Cardiac muscle cell (in vitro differentiated cells and primary cell): ENCODE results near the gene PPFIBP2. TPM values are rescaled to one million over a fixed set of nuclear protein-coding genes. Genes with fewer than 3 reads are reported as not detected.

Experiments
- DNase-seq, 2 donors: peaks; one replicate each; pipeline versions ENCODE4 v3.0.0 to v3.0.0-alpha.2; 2010 to 2017; ENCODE audit warnings: low read depth in 1 of 2, low spot score in 1 of 2
- H3K27ac ChIP-seq: fragments of 200-600 bp; sonication (generic); 2 replicates; pipeline ENCODE4 v1.5.1; 2016
- H3K27me3 ChIP-seq: fragments of 200-600 bp; sonication (generic); 2 replicates; pipeline ENCODE4 v1.6.0; 2016; ENCODE audit warnings: control low read depth
- H3K36me3 ChIP-seq: fragments of 200-600 bp; sonication (generic); 2 replicates; pipeline ENCODE4 v1.5.1; 2016; ENCODE audit warnings: control low read depth
- H3K4me1 ChIP-seq: fragments of 200-600 bp; sonication (generic); 2 replicates; pipeline ENCODE4 v1.8.1; 2017; ENCODE audit warnings: low read depth, mild to moderate bottlenecking, mixed run types
- H3K4me3 ChIP-seq: fragments of 200-600 bp; sonication (generic); 2 replicates; pipeline ENCODE4 v1.5.1; 2016; ENCODE audit warnings: mild to moderate bottlenecking
- H3K9me3 ChIP-seq: fragments of 200-600 bp; sonication (generic); 2 replicates; pipeline ENCODE4 v1.5.1; 2017; ENCODE audit warnings: low read depth, mild to moderate bottlenecking, control low read depth
- CTCF ChIP-seq: IDR thresholded peaks from 2 replicates; pipeline ENCODE4 v1.5.1; 2012; ENCODE audit warnings: low read depth, mild to moderate bottlenecking, low read length
- polyA plus RNA-seq: library from polyadenylated mRNA; unstranded; fragments of >200 nt; fragmentation: Nextera tagmentation; extraction: Ambion mirVana; gene quantifications from 2 replicates; pipeline ENCODE4 v1.2.1, GENCODE V29; 2016
- total RNA-seq: library from RNA; depleted of rRNA; stranded (reverse); fragments of >200 nt; gene quantifications from 2 replicates; pipeline ENCODE4 v1.2.3, GENCODE V29; 2016

The PPFIBP2 gene
- total and polyA plus RNA-seq, 2 experiments from 2014 or later, result 8.0 to 13.2 TPM

GRCh38 chr11:7486781-7487140, 27.0 kb upstream of the PPFIBP2 start:
- H3K27ac ChIP-seq, result no peak overlapping the region
- no peaks in the 10 kb centered on the region for H3K9me3 ChIP-seq
- DNase-seq, result peak; percentile 10 to 16
- H3K4me3 ChIP-seq, result no peak overlapping the region
- no peak for TF ChIP-seq CTCF
- H3K36me3 ChIP-seq, result no peaks in the 10 kb centered on the region
- peaks cover 9% of the 10 kb centered on the region for H3K4me1 ChIP-seq
- H3K27me3 ChIP-seq, result no peaks in the 10 kb centered on the region

GRCh38 chr11:7487360-7487759, 26.4 kb upstream of the PPFIBP2 start:
- no peak overlapping the region for H3K27ac ChIP-seq
- H3K4me3 ChIP-seq, result no peak overlapping the region
- H3K9me3 ChIP-seq, result no peaks in the 10 kb centered on the region
- H3K36me3 ChIP-seq, result no peaks in the 10 kb centered on the region
- DNase-seq, result no peak
- peaks cover 9% of the 10 kb centered on the region for H3K4me1 ChIP-seq
- TF ChIP-seq CTCF, result no peak
- no peaks in the 10 kb centered on the region for H3K27me3 ChIP-seq

DNA sequence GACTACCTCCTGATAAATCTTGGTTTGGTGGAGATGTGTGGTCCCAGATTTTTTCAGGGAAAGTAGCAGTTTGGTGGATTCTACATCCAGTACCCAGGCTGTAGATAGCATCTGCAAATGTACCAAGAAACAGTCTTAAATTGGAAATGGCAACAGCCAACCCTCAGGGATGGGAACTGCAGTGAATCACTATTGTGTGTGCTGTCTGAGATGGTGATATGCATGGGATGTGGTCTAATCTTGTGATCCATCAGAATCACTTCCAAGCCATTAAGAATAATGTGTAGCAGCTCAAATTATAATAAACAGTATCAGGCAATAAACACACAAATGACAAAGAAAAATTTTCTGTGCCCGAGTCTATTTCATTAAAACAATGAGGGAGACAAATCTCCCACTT, 25.1 kb upstream of the PPFIBP2 start:
- DNase-seq, result no peak
- TF ChIP-seq CTCF, result no peak

GRCh38 chr11:7489376-7489775, 24.4 kb upstream of the PPFIBP2 start:
- Histone ChIP-seq H3K27me3 (no peaks in the 10 kb centered on the region), H3K4me3 (no peak overlapping the region), H3K9me3 (no peaks in the 10 kb centered on the region), H3K36me3 (no peaks in the 10 kb centered on the region), H3K4me1 (peaks cover 9% of the 10 kb centered on the region), H3K27ac (no peak overlapping the region)
- TF ChIP-seq CTCF, result no peak
- no peak for DNase-seq

More for the DNA sequence above, 25.1 kb upstream of the PPFIBP2 start:
- Histone ChIP-seq H3K27me3 (no peaks in the 10 kb centered on the region), H3K36me3 (no peaks in the 10 kb centered on the region), H3K4me3 (no peak overlapping the region), H3K4me1 (peaks cover 9% of the 10 kb centered on the region), H3K27ac (no peak overlapping the region), H3K9me3 (no peaks in the 10 kb centered on the region)

- no peaks in the 10 kb centered on the region for H3K9me3 ChIP-seq
- H3K4me3 ChIP-seq, result no peak overlapping the region
- H3K27me3 ChIP-seq, result no peaks in the 10 kb centered on the region
- no peak for TF ChIP-seq CTCF
- DNase-seq, result peak in 1 of 2 donors; percentile 67
- H3K4me1 ChIP-seq, result peaks cover 5% of the 10 kb centered on the region
- no peak overlapping the region for H3K27ac ChIP-seq
- no peaks in the 10 kb centered on the region for H3K36me3 ChIP-seq
These were observed 23.7 kb upstream of the PPFIBP2 start for GRCh38 chr11:7490054-7490453.

DNA sequence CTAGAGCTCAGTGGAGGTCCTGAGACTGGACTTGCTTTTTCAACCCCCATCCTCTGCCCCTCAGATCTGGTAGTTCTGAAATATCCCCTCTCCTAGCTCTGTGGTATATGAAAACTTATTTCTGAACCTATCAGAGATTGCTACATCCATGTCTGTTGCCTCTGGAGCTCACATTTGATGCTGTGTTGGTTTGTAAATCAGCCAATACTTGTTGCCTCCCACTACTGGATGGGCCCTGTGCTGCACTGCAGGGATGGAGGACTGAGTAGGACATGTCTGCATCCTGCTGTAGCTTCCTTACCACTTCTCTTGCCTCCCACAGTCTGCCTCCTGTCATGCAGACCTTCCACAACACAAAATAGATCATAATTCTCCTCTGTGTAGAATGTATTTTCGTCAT, 23.3 kb upstream of the PPFIBP2 start:
- peaks cover 3% of the 10 kb centered on the region for H3K4me1 ChIP-seq
- no peaks in the 10 kb centered on the region for H3K27me3 ChIP-seq
- no peak overlapping the region for H3K27ac ChIP-seq
- H3K36me3 ChIP-seq, result no peaks in the 10 kb centered on the region
- no peaks in the 10 kb centered on the region for H3K9me3 ChIP-seq
- H3K4me3 ChIP-seq, result no peak overlapping the region
- TF ChIP-seq CTCF, result no peak
- peak in 1 of 2 donors; percentile 45 for DNase-seq
